Gastrocnemius medialis (tissue), 4 donors: ENCODE measurements around the gene MTA1. TPM values are rescaled to one million over a fixed set of nuclear protein-coding genes. Genes with fewer than 3 reads are reported as not detected.

Source experiments
- ATAC-seq, 2 donors: fragments of 150-250 bp; one replicate each; pipeline ENCODE4 v1.9.1; 2016
- DNase-seq, 2 donors: peaks; one replicate each; pipeline ENCODE4 v3.0.0-alpha.2; 2019
- H3K27ac ChIP-seq, 4 donors: fragments of 200-600 bp; sonication (generic); 1 replicate in 1 of 4; 2 replicates in 3 of 4; pipeline ENCODE4 v1.5.1; 2016 to 2018; ENCODE audit warnings: mild to moderate bottlenecking in 2 of 4, moderate library complexity in 1 of 4
- H3K27me3 ChIP-seq, 3 donors: fragments of 200-600 bp; sonication (generic) in 2 of 3; 1 replicate in 1 of 3; 2 replicates in 2 of 3; pipeline versions ENCODE4 v1.5.1 to v1.6.0; 2016 to 2019; ENCODE audit warnings: mild to moderate bottlenecking in 1 of 3, moderate library complexity in 1 of 3
- H3K36me3 ChIP-seq, 2 donors: fragments of 200-600 bp; sonication (generic) in 1 of 2; one replicate each; pipeline ENCODE4 v1.5.1; 2017 to 2018
- H3K4me1 ChIP-seq, 2 donors: fragments of 200-600 bp; sonication (generic) in 1 of 2; one replicate each; pipeline ENCODE4 v1.5.1; 2016 to 2017; ENCODE audit warnings: mild to moderate bottlenecking in 2 of 2
- H3K4me3 ChIP-seq, 4 donors: fragments of 200-600 bp; sonication (generic) in 3 of 4; 1 replicate in 1 of 4; 2 replicates in 3 of 4; pipeline ENCODE4 v1.5.1; 2016 to 2019; ENCODE audit warnings: mild to moderate bottlenecking in 2 of 4
- H3K9me3 ChIP-seq, 3 donors: fragments of 200-600 bp; sonication (generic) in 2 of 3; 1 replicate in 1 of 3; 2 replicates in 2 of 3; pipeline ENCODE4 v1.5.1; 2016 to 2019
- CTCF ChIP-seq, 5 experiments: fragments of 450-650 bp in 3 of 5; fragments of 200-600 bp in 2 of 5; sonication (generic) in 2 of 5; IDR thresholded peaks in 4 of 5; conservative IDR thresholded peaks in 1 of 5; 1 replicate in 4 of 5; 2 replicates in 1 of 5; pipeline ENCODE4 v1.5.1; 2016 to 2019; ENCODE audit warnings: antibody characterized with exemption in 5 of 5, mild to moderate bottlenecking in 3 of 5, moderate library complexity in 3 of 5
- POLR2A ChIP-seq, 2 donors: fragments of 450-650 bp; IDR thresholded peaks; one replicate each; pipeline ENCODE4 v1.6.1; 2017; ENCODE audit warnings: antibody characterized with exemption in 2 of 2, mild to moderate bottlenecking in 2 of 2, moderate library complexity in 2 of 2
- in situ Hi-C, 4 donors: fragments of 200-750 bp; cut with MboI; loops; one replicate each; pipeline versions ENCODE4 v1.15.0 to v1.8.0; 2017; ENCODE audit warnings: low sequenced_read_pairs in 4 of 4
- intact Hi-C: fragments of 100-400 bp; cut with DNase I; formaldehyde crosslinking; loops from one replicate; pipeline ENCODE4 v1.15.1; 2023; ENCODE audit warnings: low total_unique reads
- total RNA-seq, 4 donors: library from RNA; depleted of rRNA; stranded (reverse); fragments of >200 nt; gene quantifications; one replicate each; pipeline versions ENCODE4 v1.1.0 to v1.2.3, GENCODE V29; 2016

Gene MTA1
- total RNA-seq, 4 donors from 2014 or later, result 18.2 to 30.8 (median 28.2) TPM

GRCh38 chr14:105495990-105496830 lies 76.6 kb downstream of the MTA1 start:
- peaks cover 8 to 21% of the 10 kb centered on the region in 2 donors for H3K4me1 ChIP-seq
- no peak overlapping the region for H3K4me3 ChIP-seq
- ATAC-seq (no peak), DNase-seq (peak in 1 of 2 donors; percentile 10)
- no peaks in the 10 kb centered on the region for H3K27me3 ChIP-seq
- no peaks in the 10 kb centered on the region for H3K9me3 ChIP-seq
- no peak for TF ChIP-seq POLR2A (IDR thresholded peaks at IDR 0.05)
- no peak for TF ChIP-seq CTCF (IDR thresholded peaks at IDR 0.05 in 4 of 5, conservative IDR thresholded peaks at IDR 0.05 in 1 of 5)
- no peaks in the 10 kb centered on the region for H3K36me3 ChIP-seq
- intact Hi-C loops (loop anchor here (10.0 kb wide), 1 partner anchor 331 kb away; the partner anchor contains the start of gene JAG2), in situ Hi-C loops (loop anchor here in 1 of 4 donors (25.0 kb wide), 1 partner anchor 134 kb away; no protein-coding TSS in a partner anchor)
- H3K27ac ChIP-seq, result peak overlapping the region in 2 of 4 donors; percentile 25 to 81

GRCh38 chr14:105496831-105497591 lies 77.4 kb downstream of the MTA1 start:
- H3K4me1 ChIP-seq, result peaks cover 3 to 16% of the 10 kb centered on the region in 2 donors
- H3K36me3 ChIP-seq, result no peaks in the 10 kb centered on the region
- H3K27me3 ChIP-seq, result no peaks in the 10 kb centered on the region
- no peaks in the 10 kb centered on the region for H3K9me3 ChIP-seq
- intact Hi-C loops, result loop anchor here (10.0 kb wide), 1 partner anchor 332 kb away; the partner anchor contains the start of gene JAG2
- DNase-seq (no peak), ATAC-seq (no peak)
- no peak overlapping the region for H3K27ac ChIP-seq
- TF ChIP-seq POLR2A (IDR thresholded peaks at IDR 0.05), result no peak
- in situ Hi-C loops, result loop anchor here in 1 of 4 donors (25.0 kb wide), 1 partner anchor 135 kb away; no protein-coding TSS in a partner anchor
- no peak overlapping the region for H3K4me3 ChIP-seq

- Histone ChIP-seq H3K27ac (no peak overlapping the region), H3K36me3 (no peaks in the 10 kb centered on the region), H3K4me1 (peaks cover 0 to 16% of the 10 kb centered on the region in 2 donors), H3K4me3 (no peak overlapping the region), H3K27me3 (no peaks in the 10 kb centered on the region), H3K9me3 (no peaks in the 10 kb centered on the region)
- DNase-seq (no peak), ATAC-seq (no peak)
- in situ Hi-C loops (loop anchor here in 1 of 4 donors (25.0 kb wide), 1 partner anchor 136 kb away; no protein-coding TSS in a partner anchor), intact Hi-C loops (loop anchor here (10.0 kb wide), 1 partner anchor 333 kb away; the partner anchor contains the start of gene JAG2)
- no peak for TF ChIP-seq POLR2A (IDR thresholded peaks at IDR 0.05)
- no peak for TF ChIP-seq CTCF (IDR thresholded peaks at IDR 0.05 in 4 of 5, conservative IDR thresholded peaks at IDR 0.05 in 1 of 5)
These were observed 78.2 kb downstream of the MTA1 start for GRCh38 chr14:105497671-105498429.

- no peaks in the 10 kb centered on the region for H3K36me3 ChIP-seq
- H3K4me1 ChIP-seq, result peaks cover 0 to 16% of the 10 kb centered on the region in 2 donors
- in situ Hi-C loops (loop anchor here in 1 of 4 donors (25.0 kb wide), 1 partner anchor 136 kb away; no protein-coding TSS in a partner anchor), intact Hi-C loops (loop anchor here (10.0 kb wide), 1 partner anchor 334 kb away; the partner anchor contains the start of gene JAG2)
- TF ChIP-seq CTCF (IDR thresholded peaks at IDR 0.05 in 4 of 5, conservative IDR thresholded peaks at IDR 0.05 in 1 of 5), result no peak
- no peak for TF ChIP-seq POLR2A (IDR thresholded peaks at IDR 0.05)
- ATAC-seq (no peak), DNase-seq (no peak)
- no peak overlapping the region for H3K27ac ChIP-seq
- H3K27me3 ChIP-seq, result no peaks in the 10 kb centered on the region
- no peak overlapping the region for H3K4me3 ChIP-seq
- no peaks in the 10 kb centered on the region for H3K9me3 ChIP-seq
These were observed 79.0 kb downstream of the MTA1 start for GRCh38 chr14:105498430-105499255.
